MCF 10A (cell line): ENCODE data around the gene RBFOX2. TPM values are rescaled to one million over a fixed set of nuclear protein-coding genes. Genes with fewer than 3 reads are reported as not detected.
"Not testable (repeated sequence)": the region's sequence is repeated elsewhere in the genome, so short reads cannot be mapped to it uniquely, and the experiment has no call there.

Source experiments
- BruUV-seq: library from RNA; stranded (reverse); fragments of 400-500 nt; replicated peaks from 2 replicates; lab custom pipeline; 2021; lab: Mats Ljungman, UMichigan
- CTCF ChIA-PET: fragments of 300-600 bp; sonication (Branson Sonifier 250); formaldehyde crosslinking; extraction: SDS; loops from one replicate; lab custom pipeline; 2021; ENCODE audit warnings: antibody characterized with exemption, inconsistent platforms; lab: Yijun Ruan, JAX
- POLR2A ChIA-PET: fragments of 300-600, 350-650 bp; sonication (Branson Sonifier 250); formaldehyde crosslinking; extraction: SDS; loops from one replicate; lab custom pipeline; 2020; ENCODE audit warnings: antibody characterized with exemption, inconsistent platforms; lab: Yijun Ruan, JAX
- DNase-seq: peaks from one replicate; pipeline ENCODE4 v3.0.0-alpha.2; 2018; ENCODE audit not compliant: unreplicated experiment
- H3K27ac Mint-ChIP-seq: one replicate; pipeline ENCODE4 v1.8.0; 2022; ENCODE audit warnings: mild to moderate bottlenecking, low read depth, mixed read lengths; ENCODE audit not compliant: unreplicated experiment
- H3K27me3 Mint-ChIP-seq: one replicate; pipeline ENCODE4 v1.8.0; 2022; ENCODE audit warnings: mixed read lengths; ENCODE audit not compliant: insufficient read depth, unreplicated experiment
- H3K36me3 Mint-ChIP-seq: one replicate; pipeline ENCODE4 v1.8.0; 2022; ENCODE audit warnings: mild to moderate bottlenecking, moderate library complexity, mixed read lengths; ENCODE audit not compliant: insufficient read depth, unreplicated experiment
- H3K4me1 Mint-ChIP-seq: one replicate; pipeline ENCODE4 v1.8.0; 2022; ENCODE audit warnings: mixed read lengths; ENCODE audit not compliant: insufficient read depth, unreplicated experiment
- H3K4me3 Mint-ChIP-seq: one replicate; pipeline ENCODE4 v1.8.0; 2022; ENCODE audit warnings: mild to moderate bottlenecking, moderate library complexity, mixed read lengths; ENCODE audit not compliant: unreplicated experiment
- H3K9me3 Mint-ChIP-seq: one replicate; pipeline ENCODE4 v1.8.0; 2022; ENCODE audit warnings: mixed read lengths; ENCODE audit not compliant: unreplicated experiment
- CTCF ChIP-seq: fragments of 200-600 bp; IDR thresholded peaks from one replicate; pipeline ENCODE4 v1.8.0; 2022; ENCODE audit warnings: antibody characterized with exemption, mild to moderate bottlenecking; ENCODE audit not compliant: unreplicated experiment
- intact Hi-C: fragments of 100-400 bp; cut with micrococcal nuclease; formaldehyde crosslinking; loops from 2 replicates; pipeline ENCODE4 v1.14.1; 2022
- total RNA-seq: library from RNA; stranded (reverse); gene quantifications from 2 replicates; pipeline ENCODE4 v1.2.3, GENCODE V29; 2022

The RBFOX2 gene
- total RNA-seq, 1 experiment from 2014 or later = 89.4 TPM

- TF ChIP-seq CTCF = no peak
- DNase-seq = no peak
- no peaks in the 10 kb centered on the region for H3K36me3 Mint-ChIP-seq
- BruUV-seq = no TSS peak
- intact Hi-C loops = no loop called here
- no peaks in the 10 kb centered on the region for H3K4me1 Mint-ChIP-seq
- no peaks in the 10 kb centered on the region for H3K27me3 Mint-ChIP-seq
- no peak overlapping the region for H3K27ac Mint-ChIP-seq
- no peaks in the 10 kb centered on the region for H3K9me3 Mint-ChIP-seq
- POLR2A ChIA-PET = interaction anchor here (0.5 to 0.9 kb wide), 2 partner anchors 212 to 698 kb away, joined by 3 read pairs; no protein-coding TSS in a partner anchor
- CTCF ChIA-PET = interaction anchor here (0.6 kb wide), 1 partner anchor 535 kb away, joined by 3 read pairs; the partner anchor contains the start of gene APOL2
- H3K4me3 Mint-ChIP-seq = no peak overlapping the region
Observed at GRCh38 chr22:35703861-35704584, 324.6 kb downstream of the RBFOX2 start.

GRCh38 chr22:35699852-35700251 is 328.8 kb downstream of the RBFOX2 start:
- H3K36me3 Mint-ChIP-seq, H3K27ac Mint-ChIP-seq, H3K4me1 Mint-ChIP-seq, BruUV-seq, H3K9me3 Mint-ChIP-seq, H3K4me3 Mint-ChIP-seq, H3K27me3 Mint-ChIP-seq, CTCF ChIA-PET, POLR2A ChIA-PET, DNase-seq, intact Hi-C loops: not testable (repeated sequence)

- Mint-ChIP-seq H3K36me3 (no peaks in the 10 kb centered on the region), H3K27ac (no peak overlapping the region), H3K9me3 (no peaks in the 10 kb centered on the region), H3K4me3 (no peak overlapping the region), H3K27me3 (no peaks in the 10 kb centered on the region), H3K4me1 (no peaks in the 10 kb centered on the region)
- CTCF ChIA-PET = no interaction called here
- BruUV-seq = no TSS peak
- DNase-seq = no peak
- TF ChIP-seq CTCF = no peak
- intact Hi-C loops = no loop called here
- POLR2A ChIA-PET = no interaction called here
Observed at GRCh38 chr22:35697142-35697541, 331.5 kb downstream of the RBFOX2 start.

- TF ChIP-seq CTCF = no peak
- no peaks in the 10 kb centered on the region for H3K36me3 Mint-ChIP-seq
- H3K27ac Mint-ChIP-seq = no peak overlapping the region
- H3K4me3 Mint-ChIP-seq = no peak overlapping the region
- H3K4me1 Mint-ChIP-seq = no peaks in the 10 kb centered on the region
- H3K9me3 Mint-ChIP-seq = no peaks in the 10 kb centered on the region
- POLR2A ChIA-PET = no interaction called here
- no peak for DNase-seq
- BruUV-seq = no TSS peak
- intact Hi-C loops = no loop called here
- H3K27me3 Mint-ChIP-seq = no peaks in the 10 kb centered on the region
- CTCF ChIA-PET = no interaction called here
Observed at GRCh38 chr22:35695202-35695601, 333.4 kb downstream of the RBFOX2 start.
